IMR-90 (cell line): ENCODE data around the gene RNF38. TPM values are rescaled to one million over a fixed set of nuclear protein-coding genes. Genes with fewer than 3 reads are reported as not detected.

Experiments
- ATAC-seq: fragments of 200-7000 bp; cut with Tn5 transposase; 2 replicates; pipeline ENCODE4 v1.9.1; 2020; ENCODE audit warnings: low read depth, mild to moderate bottlenecking, moderate library complexity
- BruUV-seq: library from RNA; stranded (reverse); fragments of 400-500 nt; replicated peaks from 2 replicates; lab custom pipeline; 2021; lab: Mats Ljungman, UMichigan
- CTCF ChIA-PET: fragments of 300-600 bp; formaldehyde crosslinking; extraction: SDS; loops from one replicate; lab custom pipeline; 2021; ENCODE audit warnings: antibody characterized with exemption; lab: Yijun Ruan, JAX
- POLR2A ChIA-PET: fragments of 300-600 bp; sonication (Branson Sonifier 250); formaldehyde crosslinking; loops from one replicate; lab custom pipeline; 2022; ENCODE audit warnings: antibody characterized with exemption; ENCODE audit not compliant: unreplicated experiment; lab: Charles Lee
- DNase-seq: peaks from one replicate; pipeline ENCODE4 v3.0.0; 2013
- H2AFZ ChIP-seq: replicated peaks from 2 replicates; pipeline ENCODE3; 2013; ENCODE audit warnings: low read length, mild to moderate bottlenecking; ENCODE audit not compliant: poor library complexity
- H2AK5ac ChIP-seq: 2 replicates; pipeline ENCODE4 v1.6.1; 2013; ENCODE audit warnings: low read depth, low read length, inconsistent platforms
- H2AK9ac ChIP-seq: replicated peaks from 2 replicates; pipeline ENCODE3; 2013; ENCODE audit warnings: mild to moderate bottlenecking, low read depth, low read length, moderate library complexity; ENCODE audit not compliant: poor library complexity
- H2BK120ac ChIP-seq: 2 replicates; pipeline ENCODE4 v1.6.1; 2013; ENCODE audit warnings: low read depth, low read length, inconsistent platforms
- H2BK15ac ChIP-seq: 3 replicates; pipeline ENCODE4 v1.6.1; 2013; ENCODE audit warnings: low read depth, low read length, inconsistent platforms
- H2BK20ac ChIP-seq: 2 replicates; pipeline ENCODE4 v1.6.1; 2013; ENCODE audit warnings: low read depth, mild to moderate bottlenecking, inconsistent platforms, low read length, moderate library complexity
- H2BK5ac ChIP-seq: 2 replicates; pipeline ENCODE4 v1.6.1; 2013; ENCODE audit warnings: mild to moderate bottlenecking, low read depth, low read length, inconsistent platforms; ENCODE audit not compliant: poor library complexity, severe bottlenecking
- H3K14ac ChIP-seq: replicated peaks from 2 replicates; pipeline ENCODE4 v1.6.1; 2013; ENCODE audit warnings: low read depth, low read length, inconsistent platforms
- H3K18ac ChIP-seq: 2 replicates; pipeline ENCODE4 v1.6.1; 2013; ENCODE audit warnings: low read depth, low read length, control low read depth
- H3K23ac ChIP-seq: 2 replicates; pipeline ENCODE4 v1.6.1; 2013; ENCODE audit warnings: low read depth, low read length, inconsistent platforms
- H3K27ac ChIP-seq: 2 replicates; pipeline ENCODE4 v1.5.1; 2013; ENCODE audit warnings: mild to moderate bottlenecking, control low read depth, low read length; ENCODE audit not compliant: insufficient read depth
- H3K27me3 ChIP-seq: 2 replicates; pipeline ENCODE4 v1.6.1; 2013; ENCODE audit warnings: low read length; ENCODE audit not compliant: control insufficient read depth, insufficient read depth
- H3K36me3 ChIP-seq: 2 replicates; pipeline ENCODE4 v1.6.1; 2013; ENCODE audit warnings: low read length, mixed read lengths; ENCODE audit not compliant: control insufficient read depth, insufficient read depth
- H3K4ac ChIP-seq: 2 replicates; pipeline ENCODE4 v1.6.1; 2013; ENCODE audit warnings: low read depth, low read length, inconsistent platforms
- H3K4me1 ChIP-seq: 2 replicates; pipeline ENCODE4 v1.6.1; 2013; ENCODE audit warnings: low read length, mixed read lengths; ENCODE audit not compliant: control insufficient read depth, insufficient read depth
- H3K4me2 ChIP-seq: 2 replicates; pipeline ENCODE4 v1.6.1; 2013; ENCODE audit warnings: low read depth, mild to moderate bottlenecking, control low read depth, low read length, moderate library complexity
- H3K4me3 ChIP-seq: 2 replicates; pipeline ENCODE4 v1.5.1; 2013; ENCODE audit warnings: low read depth, mild to moderate bottlenecking, control low read depth, low read length, moderate library complexity; ENCODE audit not compliant: insufficient read depth
- H3K56ac ChIP-seq: 2 replicates; pipeline ENCODE4 v1.6.1; 2013; ENCODE audit warnings: low read length, inconsistent platforms; ENCODE audit not compliant: insufficient read depth; ENCODE audit errors: extremely low read depth
- H3K79me1 ChIP-seq, 2 experiments: 2 replicates each; pipeline ENCODE4 v1.6.1; 2013; ENCODE audit warnings: low read length in 2 of 2, inconsistent platforms in 1 of 2, low read depth in 1 of 2
- H3K9ac ChIP-seq: 2 replicates; pipeline ENCODE4 v1.6.1; 2013; ENCODE audit warnings: low read depth, low read length, control low read depth
- H3K9me1 ChIP-seq: 2 replicates; pipeline ENCODE4 v1.6.1; 2013; ENCODE audit warnings: low read length, inconsistent platforms; ENCODE audit not compliant: insufficient read depth
- H3K9me3 ChIP-seq: 2 replicates; pipeline ENCODE4 v1.6.1; 2013; ENCODE audit warnings: low read length; ENCODE audit not compliant: control insufficient read depth, insufficient read depth
- H4K20me1 ChIP-seq: 2 replicates; pipeline ENCODE4 v1.6.1; 2013; ENCODE audit warnings: low read length, inconsistent platforms; ENCODE audit not compliant: insufficient read depth
- H4K5ac ChIP-seq: 2 replicates; pipeline ENCODE4 v1.6.1; 2013; ENCODE audit warnings: mild to moderate bottlenecking, low read depth, low read length, control low read depth
- H4K8ac ChIP-seq, 2 experiments: 2 replicates each; pipeline ENCODE4 v1.6.1; 2013; ENCODE audit warnings: low read depth in 2 of 2, low read length in 2 of 2, control low read depth in 1 of 2, inconsistent platforms in 1 of 2
- H4K91ac ChIP-seq: 2 replicates; pipeline ENCODE4 v1.6.1; 2013; ENCODE audit warnings: low read depth, low read length, inconsistent platforms; ENCODE audit not compliant: insufficient read depth
- CEBPB ChIP-seq: IDR thresholded peaks from 2 replicates; pipeline ENCODE4 v1.6.1; 2012; ENCODE audit warnings: low read depth, low read length, improper control_type of control experiment
- CHD1 ChIP-seq: IDR thresholded peaks from 2 replicates; pipeline ENCODE4 v1.6.1; 2012; ENCODE audit warnings: low read depth, low read length, improper control_type of control experiment
- MAFK ChIP-seq: IDR thresholded peaks from 2 replicates; pipeline ENCODE4 v1.6.1; 2012; ENCODE audit warnings: low read depth, low read length, improper control_type of control experiment
- MAZ ChIP-seq: IDR thresholded peaks from 2 replicates; pipeline ENCODE4 v1.6.1; 2012; ENCODE audit warnings: low read depth, mild to moderate bottlenecking, low read length, improper control_type of control experiment, moderate library complexity, borderline replicate concordance
- MXI1 ChIP-seq: IDR thresholded peaks from 2 replicates; pipeline ENCODE4 v1.6.1; 2012; ENCODE audit warnings: low read depth, mild to moderate bottlenecking, low read length, moderate library complexity, borderline replicate concordance
- NFE2L2 ChIP-seq: fragments of 150-350 bp; IDR thresholded peaks from 2 replicates; pipeline ENCODE4 v1.6.1; 2016; ENCODE audit warnings: low read depth, mild to moderate bottlenecking, low read length
- POLR2A ChIP-seq: IDR thresholded peaks from 2 replicates; pipeline ENCODE4 v1.6.1; 2012; ENCODE audit warnings: mild to moderate bottlenecking, low read depth, low read length
- SMC3 ChIP-seq: fragments of 150-350 bp; IDR thresholded peaks from 2 replicates; pipeline ENCODE4 v1.6.1; 2016; ENCODE audit warnings: low read depth, mild to moderate bottlenecking, antibody characterized with exemption, low read length, moderate library complexity
- whole genome bisulfite sequencing, 2 experiments: methylation state at CpG; one replicate each; pipeline versions ENCODE4 v1.1.5 to v1.1.7; 2013; ENCODE audit warnings: missing lambda C conversion rate in 2 of 2; ENCODE audit not compliant: insufficient read length in 1 of 2; ENCODE audit errors: extremely low coverage in 2 of 2; 5-methylcytosine and 5-hydroxymethylcytosine counted together
- dilution Hi-C: fragments of 300-500 bp; cut with HindIII; formaldehyde crosslinking; loops from one replicate; pipeline ENCODE4 v1.14.3; 2018; ENCODE audit warnings: low sequenced_read_pairs; ENCODE audit not compliant: unreplicated experiment
- in situ Hi-C: fragments of 300-500 bp; cut with MboI; formaldehyde crosslinking; loops from 3 replicates; pipeline ENCODE4 v1.14.3; 2019; ENCODE audit warnings: low sequenced_read_pairs, inconsistent platforms, mixed read lengths
- intact Hi-C: fragments of 100-400 bp; cut with micrococcal nuclease; formaldehyde crosslinking; loops from 2 replicates; pipeline ENCODE4 v1.10.0; 2022
- polyA plus RNA-seq, 3 experiments: library from polyadenylated mRNA; depleted of rRNA; stranded (reverse); fragments of >200 nt; gene quantifications; 2 replicates each; pipeline ENCODE4 v1.2.3, GENCODE V29; 2012; ENCODE audit warnings: low replicate concordance in 1 of 3
- total RNA-seq: library from RNA; depleted of rRNA; stranded (reverse); fragments of >200 nt; gene quantifications from 2 replicates; pipeline ENCODE4 v1.2.3, GENCODE V29; 2012
- TF ChIP-seq, protein P1 (sequence below): fragments of 150-350 bp; IDR thresholded peaks from 2 replicates; pipeline ENCODE4 v1.6.1; 2017; ENCODE audit warnings: mild to moderate bottlenecking, antibody characterized with exemption, low read length, low read depth
- TF ChIP-seq, protein P2 (sequence below): conservative IDR thresholded peaks from 2 replicates; pipeline ENCODE4 v1.5.1; 2012; ENCODE audit warnings: mild to moderate bottlenecking, low read depth, low read length, improper control_type of control experiment

Gene RNF38
- total and polyA plus RNA-seq, 2 of the 4 experiments (the other 2 are of a cell fraction), result 8.8 to 11.2 TPM

DNA sequence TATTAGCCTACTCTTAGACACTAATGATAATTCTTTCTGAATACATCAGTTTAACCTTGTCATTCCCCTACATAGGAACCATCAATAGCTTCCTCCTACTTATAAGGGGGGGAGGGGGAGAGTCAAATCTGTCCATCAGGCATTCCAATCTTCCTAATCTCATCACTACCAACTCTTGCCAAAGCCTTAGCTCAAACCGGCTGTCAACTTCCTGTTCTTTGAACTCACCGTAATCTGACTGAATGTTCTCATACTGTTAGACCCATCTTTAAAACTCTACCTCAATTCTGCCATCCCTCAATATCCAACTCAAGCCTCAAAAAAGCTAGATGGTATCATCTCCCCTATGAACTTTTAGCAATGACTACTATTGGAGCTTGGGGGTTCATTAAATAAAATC is 41.9 kb upstream of the RNF38 start:
- DNase-seq (no peak), ATAC-seq (no peak)
- Histone ChIP-seq H3K56ac (no peak overlapping the region), H3K27me3 (no peaks in the 10 kb centered on the region), H3K4me1 (no peaks in the 10 kb centered on the region), H3K79me1 (peaks cover 20 to 52% of the 10 kb centered on the region in 2 experiments; a peak in 3 of 4 replicates), H3K4me3 (no peak overlapping the region), H3K18ac (no peak overlapping the region), H3K14ac (no peak overlapping the region), H3K9me1 (no peaks in the 10 kb centered on the region), H3K9ac (no peak overlapping the region), H3K36me3 (no peaks in the 10 kb centered on the region), H4K91ac (no peak overlapping the region), H2BK5ac (no peak overlapping the region), H2AK5ac (no peak overlapping the region), H4K5ac (no peak overlapping the region), H4K8ac (no peak overlapping the region), H2BK120ac (no peak overlapping the region), H3K27ac (no peak overlapping the region), H3K4me2 (no peak overlapping the region), H4K20me1 (peaks cover 17% of the 10 kb centered on the region; the same call in 1 of the 2 replicates), H3K9me3 (peaks cover 2% of the 10 kb centered on the region; the same call in 1 of the 2 replicates), H2BK20ac (no peak overlapping the region), H2BK15ac (no peak overlapping the region), H3K4ac (no peak overlapping the region), H2AFZ (no peak overlapping the region), H3K23ac (no peak overlapping the region), H2AK9ac (no peak overlapping the region)
- BruUV-seq, result no TSS peak
- dilution Hi-C loops, result no loop called here
- TF ChIP-seq NFE2L2 (no peak), MAFK (no peak), CHD1 (no peak), MAZ (no peak), MXI1 (no peak), POLR2A (no peak), CEBPB (no peak), SMC3 (no peak)
- TF ChIP-seq, protein P1, sequence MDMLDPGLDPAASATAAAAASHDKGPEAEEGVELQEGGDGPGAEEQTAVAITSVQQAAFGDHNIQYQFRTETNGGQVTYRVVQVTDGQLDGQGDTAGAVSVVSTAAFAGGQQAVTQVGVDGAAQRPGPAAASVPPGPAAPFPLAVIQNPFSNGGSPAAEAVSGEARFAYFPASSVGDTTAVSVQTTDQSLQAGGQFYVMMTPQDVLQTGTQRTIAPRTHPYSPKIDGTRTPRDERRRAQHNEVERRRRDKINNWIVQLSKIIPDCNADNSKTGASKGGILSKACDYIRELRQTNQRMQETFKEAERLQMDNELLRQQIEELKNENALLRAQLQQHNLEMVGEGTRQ, result no peak
- TF ChIP-seq, protein P2, sequence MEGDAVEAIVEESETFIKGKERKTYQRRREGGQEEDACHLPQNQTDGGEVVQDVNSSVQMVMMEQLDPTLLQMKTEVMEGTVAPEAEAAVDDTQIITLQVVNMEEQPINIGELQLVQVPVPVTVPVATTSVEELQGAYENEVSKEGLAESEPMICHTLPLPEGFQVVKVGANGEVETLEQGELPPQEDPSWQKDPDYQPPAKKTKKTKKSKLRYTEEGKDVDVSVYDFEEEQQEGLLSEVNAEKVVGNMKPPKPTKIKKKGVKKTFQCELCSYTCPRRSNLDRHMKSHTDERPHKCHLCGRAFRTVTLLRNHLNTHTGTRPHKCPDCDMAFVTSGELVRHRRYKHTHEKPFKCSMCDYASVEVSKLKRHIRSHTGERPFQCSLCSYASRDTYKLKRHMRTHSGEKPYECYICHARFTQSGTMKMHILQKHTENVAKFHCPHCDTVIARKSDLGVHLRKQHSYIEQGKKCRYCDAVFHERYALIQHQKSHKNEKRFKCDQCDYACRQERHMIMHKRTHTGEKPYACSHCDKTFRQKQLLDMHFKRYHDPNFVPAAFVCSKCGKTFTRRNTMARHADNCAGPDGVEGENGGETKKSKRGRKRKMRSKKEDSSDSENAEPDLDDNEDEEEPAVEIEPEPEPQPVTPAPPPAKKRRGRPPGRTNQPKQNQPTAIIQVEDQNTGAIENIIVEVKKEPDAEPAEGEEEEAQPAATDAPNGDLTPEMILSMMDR, result no peak
- CTCF ChIA-PET, result interaction anchor here (1.5 to 1.9 kb wide), 2 partner anchors 9 to 35 kb away, joined by 6 to 9 read pairs; no protein-coding TSS in a partner anchor
- intact Hi-C loops, result no loop called here
- POLR2A ChIA-PET, result no interaction called here
- no CpG with 5 or more reads among the region's 2 CpGs for WGBS, 2 experiments
- in situ Hi-C loops, result no loop called here
